GM21367 (cell line): Measurements from ENCODE around the gene LCLAT1.

ENCODE experiments used
- ATAC-seq: cut with Tn5 transposase; IDR thresholded peaks from one replicate; pipeline ENCODE4 v1.9.1; 2021; ENCODE audit not compliant: unreplicated experiment

LCLAT1 gene

GRCh38 chr2:30422444-30423040 lies 24.5 kb upstream of the LCLAT1 start:
- peak; percentile 63 for ATAC-seq

- ATAC-seq = no peak
Observed at GRCh38 chr2:30424231-30424630, 22.8 kb upstream of the LCLAT1 start.

GRCh38 chr2:30425326-30425725 lies 21.7 kb upstream of the LCLAT1 start:
- ATAC-seq = no peak

GRCh38 chr2:30427606-30428347 lies 19.3 kb upstream of the LCLAT1 start:
- no peak for ATAC-seq

- ATAC-seq = no peak
Observed at GRCh38 chr2:30428348-30428662, 18.7 kb upstream of the LCLAT1 start.

GRCh38 chr2:30428827-30429461 lies 18.1 kb upstream of the LCLAT1 start:
- no peak for ATAC-seq

GRCh38 chr2:30433541-30434299 lies 13.3 kb upstream of the LCLAT1 start:
- ATAC-seq = no peak

GRCh38 chr2:30434708-30435107 lies 12.3 kb upstream of the LCLAT1 start:
- ATAC-seq = no peak

- ATAC-seq = no peak
Observed at GRCh38 chr2:30436859-30437435, 10.1 kb upstream of the LCLAT1 start.

- ATAC-seq = no peak
Observed at GRCh38 chr2:30437809-30438548, 9.1 kb upstream of the LCLAT1 start.

GRCh38 chr2:30439296-30439695 lies 7.8 kb upstream of the LCLAT1 start:
- no peak for ATAC-seq

- ATAC-seq = no peak
Observed at GRCh38 chr2:30439879-30440278, 7.2 kb upstream of the LCLAT1 start.

GRCh38 chr2:30441023-30441422 lies 6.0 kb upstream of the LCLAT1 start:
- ATAC-seq = no peak

GRCh38 chr2:30443081-30443480 lies 4.0 kb upstream of the LCLAT1 start:
- ATAC-seq = no peak

- no peak for ATAC-seq
Observed at GRCh38 chr2:30444273-30444672, 2.8 kb upstream of the LCLAT1 start.

- no peak for ATAC-seq
Observed at GRCh38 chr2:30445266-30445821, 1.7 kb upstream of the LCLAT1 start.

GRCh38 chr2:30446602-30447148 lies 371 bp upstream of the LCLAT1 start:
- ATAC-seq = no peak

- no peak for ATAC-seq
Observed at GRCh38 chr2:30448308-30448707, 1.3 kb downstream of the LCLAT1 start.

GRCh38 chr2:30448866-30449265 lies 1.8 kb downstream of the LCLAT1 start:
- ATAC-seq = no peak

- no peak for ATAC-seq
Observed at GRCh38 chr2:30450025-30450424, 3.0 kb downstream of the LCLAT1 start.
